ENCODE measurements around the gene ITGA3. TPM values are rescaled to one million over a fixed set of nuclear protein-coding genes. Genes with fewer than 3 reads are reported as not detected.

Gene ITGA3
- total RNA-seq, 6 experiments from 2014 or later = 272 to 319 (median 288) TPM

- no peaks in the 10 kb centered on the region for H3K36me3 Mint-ChIP-seq (ENCODE audit: low read depth)
- TF ChIP-seq CTCF (IDR thresholded peaks at IDR 0.05) = no peak
- H3K27ac Mint-ChIP-seq = peak within 1 kb of the TSS; percentile 64
- peaks cover 11% of the 10 kb centered on the region for H3K27me3 Mint-ChIP-seq (ENCODE audit: insufficient read depth)
- peak within 1 kb of the TSS; percentile 90 for H3K4me3 Mint-ChIP-seq
- peak; percentile 50 for DNase-seq
- H3K4me1 Mint-ChIP-seq (ENCODE audit: low read depth) = peaks cover 52% of the 10 kb centered on the region
- no peaks in the 10 kb centered on the region for H3K9me3 Mint-ChIP-seq
Measured at GRCh38 chr17:50129728-50130558, 74.0 kb downstream of the ITGA3 start, which contains the start of gene SAMD14. TSS of gene SAMD14 (minus strand) at chr17:50130160. CDS start at chr17:50124959, 5,201 bp downstream.

GRCh38 chr17:50130559-50131305 lies 74.8 kb downstream of the ITGA3 start:
- Mint-ChIP-seq H3K27ac (peak overlapping the region; percentile 40), H3K4me3 (peak overlapping the region; percentile 52), H3K27me3 (ENCODE audit: insufficient read depth) (peaks cover 11% of the 10 kb centered on the region)

GRCh38 chr17:50132104-50132794 lies 76.3 kb downstream of the ITGA3 start:
- Mint-ChIP-seq H3K4me1 (ENCODE audit: low read depth) (peaks cover 59% of the 10 kb centered on the region), H3K36me3 (ENCODE audit: low read depth) (peaks cover 12% of the 10 kb centered on the region), H3K9me3 (no peaks in the 10 kb centered on the region), H3K4me3 (no peak overlapping the region), H3K27me3 (ENCODE audit: insufficient read depth) (peaks cover 11% of the 10 kb centered on the region), H3K27ac (peak overlapping the region; percentile 37; the same call in 1 of the 2 replicates)
- DNase-seq = no peak
- no peak for TF ChIP-seq CTCF (IDR thresholded peaks at IDR 0.05)

More at GRCh38 chr17:50130559-50131305, 74.8 kb downstream of the ITGA3 start:
- Mint-ChIP-seq H3K36me3 (ENCODE audit: low read depth) (peaks cover 3% of the 10 kb centered on the region; the same call in 1 of the 2 replicates), H3K9me3 (no peaks in the 10 kb centered on the region), H3K4me1 (ENCODE audit: low read depth) (peaks cover 52% of the 10 kb centered on the region)
- no peak for DNase-seq
- no peak for TF ChIP-seq CTCF (IDR thresholded peaks at IDR 0.05)

- H3K9me3 Mint-ChIP-seq = no peaks in the 10 kb centered on the region
- no peak overlapping the region for H3K4me3 Mint-ChIP-seq
- DNase-seq = peak; percentile 58
- H3K36me3 Mint-ChIP-seq (ENCODE audit: low read depth) = peaks cover 19% of the 10 kb centered on the region
- H3K27me3 Mint-ChIP-seq (ENCODE audit: insufficient read depth) = peaks cover 17% of the 10 kb centered on the region
- peak overlapping the region; percentile 73 for H3K27ac Mint-ChIP-seq
- H3K4me1 Mint-ChIP-seq (ENCODE audit: low read depth) = peaks cover 50% of the 10 kb centered on the region
- no peak for TF ChIP-seq CTCF (IDR thresholded peaks at IDR 0.05)
Measured at GRCh38 chr17:50133028-50133768, 77.3 kb downstream of the ITGA3 start.

GRCh38 chr17:50133769-50134099 lies 77.8 kb downstream of the ITGA3 start:
- peaks cover 45% of the 10 kb centered on the region for H3K4me1 Mint-ChIP-seq (ENCODE audit: low read depth)
- H3K27ac Mint-ChIP-seq = peak overlapping the region; percentile 73
- H3K9me3 Mint-ChIP-seq = no peaks in the 10 kb centered on the region
- no peak for TF ChIP-seq CTCF (IDR thresholded peaks at IDR 0.05)
- H3K27me3 Mint-ChIP-seq (ENCODE audit: insufficient read depth) = peaks cover 15% of the 10 kb centered on the region
- H3K4me3 Mint-ChIP-seq = peak overlapping the region; percentile 17; the same call in 1 of the 2 replicates
- peaks cover 23% of the 10 kb centered on the region for H3K36me3 Mint-ChIP-seq (ENCODE audit: low read depth)
- DNase-seq = no peak

Measured in HFFc6 (cell line).